NCI-H524 (cell line): Measurements from ENCODE around the gene ANO8.

ENCODE experiments used
- DNase-seq, 2 experiments: peaks; one replicate each; lab custom pipeline; 2025; lab: John Stamatoyannopoulos, UW

Gene ANO8

GRCh38 chr19:17328517-17329365, 5.9 kb downstream of the ANO8 start:
- no peak for DNase-seq

- DNase-seq, result no peak
These were observed 6.8 kb downstream of the ANO8 start for GRCh38 chr19:17327654-17328516.

DNA sequence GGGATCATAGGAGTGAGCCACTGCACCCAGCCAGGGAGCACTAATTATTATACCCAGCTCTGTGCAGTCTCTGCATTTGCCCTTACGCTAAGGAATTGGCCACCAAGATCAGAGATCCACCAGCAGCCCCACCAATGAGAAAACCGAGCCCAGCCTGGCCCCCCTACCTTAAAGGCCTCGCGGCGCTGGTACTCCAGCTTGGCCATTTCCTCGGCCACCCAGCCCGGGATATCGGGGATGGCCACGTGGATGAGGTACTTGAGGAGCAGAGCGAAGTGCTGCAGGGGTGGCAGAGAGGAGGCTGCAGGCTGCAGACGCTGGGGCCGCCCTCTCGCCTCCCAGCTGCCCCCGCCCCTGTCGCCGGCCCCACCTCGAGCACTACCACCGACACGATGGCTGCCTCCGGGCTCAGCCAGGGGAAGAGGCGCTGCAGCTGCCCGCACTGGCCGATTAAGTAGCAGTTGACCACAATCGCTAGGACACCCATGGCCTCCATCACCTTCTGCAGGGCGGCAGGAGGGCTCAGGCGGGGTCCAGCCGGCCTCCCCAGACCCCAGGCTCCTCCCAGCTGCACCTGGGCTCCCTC, 7.5 kb downstream of the ANO8 start:
- DNase-seq, result no peak

GRCh38 chr19:17326595-17326966, 8.1 kb downstream of the ANO8 start:
- no peak for DNase-seq

DNA sequence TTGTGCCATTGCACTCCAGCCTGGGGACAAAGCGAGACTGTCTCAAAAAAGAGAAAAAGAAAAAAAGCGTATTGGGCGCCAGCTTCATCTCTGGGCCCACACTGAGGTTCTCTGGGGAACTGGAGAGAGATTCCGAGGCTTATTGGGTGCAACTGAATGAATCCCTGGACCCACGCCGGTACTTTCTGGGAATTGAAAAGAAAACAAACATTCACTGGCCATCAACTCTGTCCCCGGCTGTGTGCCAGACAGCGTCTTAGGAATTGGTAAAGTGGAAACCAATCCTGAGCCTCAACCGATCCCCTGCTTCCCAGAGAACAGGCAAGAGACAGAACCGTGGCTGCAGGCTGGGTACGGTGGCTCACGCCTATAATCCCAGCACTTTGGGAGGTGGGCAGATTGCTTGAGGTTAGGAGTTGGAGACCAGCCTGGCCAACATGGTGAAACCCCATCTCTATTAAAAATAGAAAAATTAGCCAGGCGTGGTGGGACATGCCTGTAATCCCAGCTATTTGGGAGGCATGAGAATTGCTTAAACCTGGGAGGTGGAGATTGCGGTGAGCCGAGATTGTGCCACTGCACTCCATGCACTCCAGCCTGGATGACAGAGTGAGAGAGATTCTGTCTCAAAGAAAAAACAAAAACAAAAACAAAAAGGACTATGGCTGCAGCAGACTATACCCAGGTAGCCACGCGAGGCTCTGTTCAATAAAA, 8.6 kb downstream of the ANO8 start:
- no peak for DNase-seq

DNA sequence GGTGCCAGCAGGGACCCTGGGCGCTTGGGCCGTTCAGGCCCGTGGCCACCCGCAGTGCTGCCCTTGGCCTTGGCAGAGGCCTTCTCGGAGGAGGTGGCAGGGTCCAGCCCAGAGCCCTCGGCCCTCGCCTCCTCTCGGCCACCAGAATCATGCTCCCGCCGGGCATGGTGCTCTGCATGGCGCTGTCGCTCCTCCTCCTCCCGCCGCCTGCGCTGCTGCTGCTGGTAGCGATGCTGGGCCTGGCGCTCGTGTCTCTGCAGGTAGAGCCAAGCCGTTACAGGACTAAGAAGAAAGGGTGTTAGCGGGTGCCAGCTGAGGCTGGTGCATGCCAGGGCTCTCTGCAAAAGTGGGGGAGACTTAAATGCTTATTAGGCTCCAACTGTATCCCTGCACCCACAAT, 9.5 kb downstream of the ANO8 start:
- DNase-seq, result no peak

GRCh38 chr19:17324357-17325114, 10.1 kb downstream of the ANO8 start:
- DNase-seq, result no peak

GRCh38 chr19:17323964-17324332, 10.7 kb downstream of the ANO8 start:
- no peak for DNase-seq

DNA sequence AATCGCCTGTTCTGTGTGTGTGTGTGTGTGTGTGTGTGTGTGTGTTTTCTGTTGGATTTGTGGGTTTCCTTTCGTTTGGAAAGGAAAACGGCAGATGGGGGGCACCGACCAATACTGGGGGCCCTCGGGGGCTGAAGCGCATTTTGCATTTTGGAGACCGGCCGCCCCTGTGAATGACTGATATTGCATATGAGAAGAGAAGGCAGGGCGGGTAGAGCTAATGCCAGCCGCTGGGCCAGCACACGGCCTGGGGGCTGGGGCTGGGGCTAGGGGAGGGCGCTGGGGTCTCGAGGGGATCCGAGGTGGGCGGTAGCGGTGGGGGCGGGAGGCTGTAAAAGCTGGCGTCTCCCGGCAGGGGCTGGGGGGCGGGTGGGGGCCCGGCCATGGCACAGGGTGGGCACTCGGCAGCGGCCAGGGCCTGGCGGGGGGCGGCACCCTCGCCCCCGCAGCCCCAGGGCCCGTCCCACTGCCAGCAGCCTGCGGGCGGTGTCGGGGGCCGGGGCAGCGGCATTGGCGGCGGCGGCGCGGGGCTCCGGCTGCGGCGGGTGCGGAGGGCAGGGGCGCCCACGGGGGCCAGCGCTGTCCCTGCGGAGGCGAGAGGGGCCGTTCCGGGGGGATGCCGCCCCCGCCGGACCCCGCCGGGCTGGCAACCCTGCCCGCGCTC, 11.2 kb downstream of the ANO8 start:
- DNase-seq, result no peak

DNA sequence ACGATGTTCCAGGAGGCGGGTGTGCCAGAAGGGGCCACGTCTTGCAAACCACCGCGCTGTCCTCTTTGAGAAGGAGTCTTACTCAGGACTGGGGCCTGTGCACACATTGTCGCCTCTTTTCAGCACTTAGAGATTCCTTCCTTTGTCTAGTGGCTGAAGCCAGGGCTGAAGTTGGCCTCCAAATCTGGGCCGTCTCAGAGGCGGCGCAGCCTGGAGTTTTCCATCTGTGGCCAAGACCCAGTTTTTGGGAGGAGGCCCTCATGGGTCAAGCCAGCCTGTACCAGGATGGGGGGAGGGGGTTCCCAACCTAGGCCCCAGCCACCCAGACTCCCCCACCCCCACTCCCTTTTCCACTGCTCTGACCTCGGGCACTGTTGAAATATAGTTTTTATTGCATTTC, 11.8 kb downstream of the ANO8 start:
- DNase-seq, result no peak

DNA sequence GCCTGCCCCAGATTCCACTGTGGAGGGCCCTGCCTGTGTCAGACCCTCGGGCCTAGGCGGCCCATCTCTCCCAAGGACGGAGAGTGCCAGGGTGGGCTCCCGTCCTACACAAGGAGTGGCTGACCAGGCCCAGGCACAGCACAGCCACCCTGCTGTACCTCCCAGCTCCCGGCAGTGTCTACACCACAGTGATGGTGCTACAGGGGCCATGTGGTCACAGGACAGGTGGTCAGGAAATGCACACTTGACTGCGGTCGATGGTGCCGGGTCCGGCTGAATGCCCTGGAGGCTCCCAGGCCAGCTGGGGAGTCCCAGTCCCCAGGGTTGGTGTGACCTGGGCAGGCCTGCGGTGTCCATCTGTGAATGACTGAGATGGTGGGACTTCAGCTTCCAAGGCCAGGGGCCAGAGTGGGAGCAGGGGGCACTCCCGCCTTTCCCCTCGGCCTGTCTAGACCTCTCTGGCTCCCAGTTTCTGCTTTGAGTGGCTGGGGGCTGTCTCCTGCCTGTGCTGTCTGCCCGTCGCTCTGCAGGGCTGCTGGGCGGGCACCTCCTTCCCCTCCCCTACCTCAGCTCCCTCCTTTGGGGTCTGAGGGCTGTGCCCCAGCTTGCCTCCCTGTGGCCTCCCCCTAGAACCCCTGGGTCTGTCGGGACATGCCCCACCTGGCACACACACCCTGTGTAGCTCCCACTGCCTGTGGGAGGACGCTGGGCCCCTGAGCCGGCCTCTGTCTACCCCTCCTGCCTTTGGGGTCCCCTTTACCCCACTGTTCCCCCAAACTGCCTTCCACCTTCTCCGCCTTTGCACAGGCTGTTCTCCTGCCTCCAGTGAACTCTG, 12.8 kb downstream of the ANO8 start:
- no peak for DNase-seq

DNA sequence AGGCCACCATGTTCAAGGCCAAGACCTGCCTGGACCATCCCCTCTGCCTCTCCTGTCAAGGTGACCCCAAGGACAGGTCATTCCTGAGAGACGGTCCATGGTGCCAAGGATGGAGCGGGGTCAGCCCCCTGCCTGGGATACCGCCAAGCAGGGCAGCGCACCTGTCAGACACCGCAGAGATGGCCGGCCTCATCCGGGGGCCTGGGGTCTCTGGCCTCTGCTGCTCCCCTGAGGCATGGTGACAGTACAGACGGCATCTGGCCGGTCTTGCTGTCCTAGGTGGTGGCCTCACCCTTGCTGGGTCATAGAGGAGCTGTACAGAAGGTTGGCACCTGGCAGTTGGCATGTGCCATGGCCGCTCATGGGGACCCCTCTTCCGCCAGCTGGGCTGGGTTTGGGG, 14.2 kb downstream of the ANO8 start:
- DNase-seq, result no peak

DNA sequence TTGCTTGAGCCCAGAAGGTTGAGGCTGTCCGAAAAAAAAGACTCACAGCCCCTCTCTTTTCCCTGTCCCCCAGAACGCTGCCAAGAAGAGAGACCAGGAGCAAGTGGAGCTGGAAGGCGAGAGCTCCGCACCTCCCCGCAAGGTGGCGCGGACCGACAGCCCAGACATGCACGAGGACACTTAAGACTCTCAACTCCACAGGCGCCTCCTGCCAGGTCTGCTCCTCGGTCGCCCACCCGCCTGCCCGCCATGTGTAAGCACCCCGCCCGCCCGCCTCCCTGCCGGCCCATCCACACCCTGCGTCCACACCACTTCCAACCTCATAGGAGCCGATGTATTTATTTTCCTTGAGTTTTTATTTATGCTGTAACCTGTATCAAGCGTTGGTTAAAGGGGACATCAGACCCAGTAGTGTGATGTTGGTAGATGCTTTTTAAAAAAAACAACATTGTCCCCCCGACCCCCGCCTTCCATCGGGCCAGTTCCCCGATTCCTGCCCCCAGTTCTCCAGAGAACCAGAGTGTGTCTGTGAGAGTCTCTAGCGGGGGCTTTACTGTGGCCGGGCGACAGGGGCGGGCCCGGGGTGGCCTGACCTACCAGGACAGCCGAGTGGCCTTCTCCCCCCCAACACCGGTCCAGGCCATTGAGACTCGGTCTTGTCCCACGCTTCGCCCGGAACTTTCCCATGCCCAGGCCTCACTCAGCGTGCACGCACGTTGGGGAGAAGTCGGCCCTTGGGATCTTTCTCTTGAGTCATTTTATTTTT, 15.0 kb downstream of the ANO8 start:
- DNase-seq, result no peak

DNA sequence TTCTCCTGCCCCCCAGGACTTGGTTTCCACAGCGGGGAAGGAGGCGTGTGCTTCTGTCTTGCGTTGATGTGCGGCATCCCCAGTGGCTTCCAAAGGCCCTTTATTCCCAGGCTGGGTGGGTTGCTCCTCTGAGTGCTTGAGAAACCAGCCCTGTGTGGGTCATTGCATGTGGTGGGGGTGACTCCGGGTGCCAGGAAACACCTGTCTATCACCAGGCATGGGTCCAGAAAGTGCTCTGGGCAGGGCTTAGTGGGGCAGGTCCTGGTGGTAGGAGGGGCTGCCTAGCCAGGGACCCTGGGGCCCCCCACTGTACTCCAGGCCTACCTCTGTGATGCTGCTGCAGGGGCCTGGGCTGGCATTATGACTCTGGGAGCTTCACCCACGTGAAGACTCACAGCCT, 15.7 kb downstream of the ANO8 start:
- DNase-seq, result no peak

- no peak for DNase-seq
These were observed 20.6 kb downstream of the ANO8 start for GRCh38 chr19:17314007-17314593.

DNA sequence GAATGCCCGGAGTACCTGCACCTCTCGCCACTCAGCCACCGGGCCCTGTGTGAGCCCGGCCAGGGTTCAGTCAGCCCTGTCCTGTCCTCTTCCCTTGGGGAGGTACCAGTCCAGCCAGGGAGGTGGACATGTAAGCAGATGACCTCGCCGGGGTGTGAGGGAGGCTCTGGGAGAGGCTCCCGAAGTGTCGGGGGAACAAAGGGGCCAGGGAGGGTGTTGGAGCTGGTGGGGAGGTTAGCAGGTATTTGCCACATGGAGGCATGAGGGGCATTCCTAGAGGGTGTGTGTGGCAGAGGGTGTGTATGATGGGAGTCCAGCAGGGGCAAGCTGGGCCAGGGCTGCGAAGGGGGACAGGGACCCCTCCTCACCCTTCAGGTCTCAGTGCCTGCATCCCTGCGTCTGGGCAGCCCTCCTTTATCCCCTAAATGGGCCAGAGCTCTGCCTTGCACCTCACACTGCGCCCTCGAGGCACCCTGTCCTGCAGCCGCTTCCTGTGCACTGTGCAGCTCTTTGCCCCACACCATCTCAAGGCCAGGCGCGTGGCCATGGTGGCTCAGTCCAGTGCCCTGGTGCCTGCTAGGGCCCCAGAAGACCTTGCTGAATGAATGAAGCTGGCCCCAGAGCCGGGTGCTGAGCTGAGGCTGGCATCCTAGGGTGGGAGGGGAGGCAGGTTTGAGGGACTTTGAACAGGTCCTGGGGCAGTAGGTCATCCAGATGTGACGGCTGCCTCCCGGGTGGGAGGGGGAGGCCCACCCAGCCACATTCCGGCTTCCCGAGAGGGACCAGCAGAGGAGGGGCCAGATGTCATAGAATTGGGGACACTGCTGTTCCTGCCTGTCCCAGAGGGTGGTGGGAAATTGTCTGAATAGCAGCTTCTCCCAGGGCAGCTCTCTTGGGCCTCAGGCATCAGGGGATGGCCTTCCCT, 22.2 kb downstream of the ANO8 start:
- no peak for DNase-seq

DNA sequence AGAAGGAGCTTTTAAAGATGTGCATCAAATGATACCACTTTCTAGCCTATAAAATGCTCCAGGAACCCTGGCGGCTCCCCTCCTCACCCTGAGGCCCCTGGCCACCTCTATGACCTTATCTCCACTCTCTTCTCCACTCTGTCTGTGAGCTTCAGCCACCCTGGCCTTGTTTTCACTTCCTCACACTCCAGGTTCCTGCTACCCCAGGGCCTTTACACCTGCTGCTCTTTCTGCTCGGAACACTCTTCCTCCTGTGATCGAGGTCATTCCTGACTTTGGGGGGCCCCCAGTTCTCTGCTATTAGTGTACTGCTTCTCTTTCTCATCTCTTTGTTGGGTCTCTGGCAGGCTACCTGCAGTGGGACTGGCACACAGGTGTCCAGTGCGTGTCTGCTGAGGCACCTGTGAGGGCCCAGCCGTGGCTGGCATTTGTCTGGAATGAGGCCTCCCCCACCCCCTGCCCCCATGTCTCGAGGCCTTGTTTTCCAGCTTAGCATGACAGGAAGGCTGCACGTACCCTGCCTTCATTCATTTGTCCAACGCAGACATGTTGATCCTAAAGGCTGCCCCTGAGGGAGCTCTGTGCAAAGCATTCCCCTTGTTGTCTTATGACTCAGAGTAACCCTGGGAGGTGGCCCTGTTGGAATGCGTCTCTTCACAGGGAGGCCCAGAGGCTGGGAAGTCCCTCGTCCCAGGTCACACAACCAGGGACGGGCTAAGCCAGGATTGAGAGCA, 23.0 kb downstream of the ANO8 start:
- DNase-seq, result no peak
